GM10248 (cell line): Measurements from ENCODE around the gene WDR88.

Experiments used
- CTCF ChIA-PET: fragments of 300-600 bp; sonication (Branson Sonifier 250); formaldehyde crosslinking; extraction: SDS; loops from one replicate; lab custom pipeline; 2021; ENCODE audit warnings: antibody characterized with exemption; lab: Yijun Ruan, JAX
- POLR2A ChIA-PET: fragments of 350-650 bp; sonication (Branson Sonifier 250); formaldehyde crosslinking; extraction: SDS; loops from one replicate; lab custom pipeline; 2020; ENCODE audit warnings: antibody characterized with exemption; lab: Yijun Ruan, JAX
- DNase-seq: peaks from one replicate; pipeline ENCODE4 v3.0.0; 2012; ENCODE audit errors: extremely low spot score
- TF ChIP-seq, protein P1 (sequence below): IDR thresholded peaks from 2 replicates; pipeline ENCODE4 v1.5.1; 2012; ENCODE audit warnings: mild to moderate bottlenecking, low read depth; ENCODE audit errors: extremely low read depth, missing control alignments, control extremely low read depth

Gene WDR88

DNA sequence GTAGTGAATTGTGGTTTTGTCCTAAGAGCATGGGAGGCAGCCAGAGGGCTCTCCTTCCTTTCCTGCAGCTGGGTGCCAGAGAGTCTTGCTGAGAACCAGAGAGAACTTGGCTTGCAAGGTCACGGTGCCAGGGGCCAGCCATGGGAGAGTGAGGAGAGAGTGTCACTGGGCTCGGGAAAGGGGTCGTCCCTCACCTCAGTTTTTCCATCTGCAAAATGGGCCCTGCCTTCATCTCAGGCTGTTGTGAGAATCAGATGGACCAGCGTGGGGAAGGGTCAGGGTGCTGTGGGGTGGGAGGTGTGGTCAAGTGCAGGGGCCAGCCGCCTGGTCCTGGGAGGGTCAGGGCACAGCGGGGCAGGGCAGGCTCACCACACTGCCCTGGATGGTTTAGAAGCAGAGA lies 69.6 kb downstream of the WDR88 start:
- CTCF ChIA-PET, result interaction anchor here (1.4 kb wide), 1 partner anchor 17 kb away, joined by 4 read pairs; no protein-coding TSS in a partner anchor
- DNase-seq, result no peak
- TF ChIP-seq, protein P1, sequence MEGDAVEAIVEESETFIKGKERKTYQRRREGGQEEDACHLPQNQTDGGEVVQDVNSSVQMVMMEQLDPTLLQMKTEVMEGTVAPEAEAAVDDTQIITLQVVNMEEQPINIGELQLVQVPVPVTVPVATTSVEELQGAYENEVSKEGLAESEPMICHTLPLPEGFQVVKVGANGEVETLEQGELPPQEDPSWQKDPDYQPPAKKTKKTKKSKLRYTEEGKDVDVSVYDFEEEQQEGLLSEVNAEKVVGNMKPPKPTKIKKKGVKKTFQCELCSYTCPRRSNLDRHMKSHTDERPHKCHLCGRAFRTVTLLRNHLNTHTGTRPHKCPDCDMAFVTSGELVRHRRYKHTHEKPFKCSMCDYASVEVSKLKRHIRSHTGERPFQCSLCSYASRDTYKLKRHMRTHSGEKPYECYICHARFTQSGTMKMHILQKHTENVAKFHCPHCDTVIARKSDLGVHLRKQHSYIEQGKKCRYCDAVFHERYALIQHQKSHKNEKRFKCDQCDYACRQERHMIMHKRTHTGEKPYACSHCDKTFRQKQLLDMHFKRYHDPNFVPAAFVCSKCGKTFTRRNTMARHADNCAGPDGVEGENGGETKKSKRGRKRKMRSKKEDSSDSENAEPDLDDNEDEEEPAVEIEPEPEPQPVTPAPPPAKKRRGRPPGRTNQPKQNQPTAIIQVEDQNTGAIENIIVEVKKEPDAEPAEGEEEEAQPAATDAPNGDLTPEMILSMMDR, result no peak
- POLR2A ChIA-PET, result no interaction called here

DNA sequence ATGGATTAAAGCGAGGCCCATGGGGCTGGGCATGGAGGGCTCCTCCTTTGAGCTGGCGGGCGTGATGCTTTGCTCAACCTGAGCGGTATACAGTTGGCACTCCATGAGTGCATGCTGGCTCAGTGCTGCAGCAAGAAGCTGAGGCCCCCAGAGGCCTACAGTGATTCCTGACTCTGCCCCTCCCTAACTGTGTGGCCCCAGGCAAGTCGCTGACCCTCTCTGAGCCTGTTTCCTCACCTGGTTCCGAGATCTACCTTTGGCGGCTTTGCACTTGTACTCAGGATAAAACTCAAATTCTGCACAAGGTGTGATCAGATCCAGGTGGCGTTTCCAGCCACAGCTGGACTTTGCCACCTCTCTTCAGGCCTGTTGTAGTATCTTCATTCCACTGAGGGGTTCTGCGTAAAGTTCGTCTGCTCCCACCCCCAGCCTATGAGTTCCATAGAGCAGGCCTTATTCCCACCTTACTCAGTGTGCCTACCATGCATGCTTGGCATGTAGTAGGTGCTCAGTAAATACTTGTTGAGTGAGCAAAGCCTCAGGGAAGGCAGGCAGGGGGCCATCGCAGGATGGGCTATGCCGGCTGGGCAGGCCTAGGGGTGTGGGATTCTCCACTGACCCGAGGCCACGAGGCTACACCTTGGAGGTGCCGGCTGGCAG lies 70.1 kb downstream of the WDR88 start:
- POLR2A ChIA-PET, result no interaction called here
- TF ChIP-seq, protein P1, result no peak
- DNase-seq, result no peak
- CTCF ChIA-PET, result no interaction called here

DNA sequence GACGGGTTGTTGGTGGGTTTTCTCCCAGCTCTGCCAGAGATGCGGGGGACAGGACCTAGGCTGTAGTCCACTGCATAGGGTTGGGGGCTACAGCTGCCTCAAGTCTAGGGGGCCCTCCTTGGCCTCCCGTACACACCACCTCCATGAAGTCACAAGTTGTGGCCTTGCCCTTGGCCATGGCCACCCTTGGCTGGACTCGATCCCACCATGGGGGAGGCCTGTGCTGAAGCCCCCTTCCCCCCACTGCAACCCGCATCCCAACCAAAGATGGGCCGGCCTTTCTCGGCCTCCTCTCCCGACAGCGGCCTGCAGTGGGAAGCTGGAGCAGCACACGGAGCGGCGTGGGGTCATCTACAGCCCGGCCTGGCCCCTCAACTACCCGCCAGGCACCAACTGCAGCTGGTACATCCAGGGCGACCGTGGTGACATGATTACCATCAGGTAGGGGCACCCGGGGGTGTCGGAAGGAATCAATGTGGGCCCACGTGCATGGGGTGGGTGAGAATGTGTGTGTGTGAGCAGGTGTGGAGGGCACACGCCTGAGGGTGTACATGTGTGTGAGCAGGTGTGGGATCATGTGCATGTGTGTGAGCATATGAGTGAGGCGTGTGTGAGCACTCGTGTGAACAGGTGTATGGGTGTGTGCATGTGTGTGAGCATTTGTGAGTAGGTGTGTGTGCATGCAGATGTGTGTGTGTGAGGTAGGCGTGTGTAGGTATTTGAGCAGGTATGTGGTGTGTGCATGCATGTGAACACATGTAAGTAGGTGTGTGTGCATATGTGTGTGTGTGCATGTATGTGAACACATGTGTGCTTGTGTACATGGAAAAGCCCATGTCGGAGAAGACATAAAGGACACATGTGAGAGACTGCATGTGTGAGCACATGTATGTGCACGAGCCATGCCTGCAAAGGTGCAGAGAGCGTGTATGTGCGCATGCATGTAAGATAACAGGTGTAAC lies 70.9 kb downstream of the WDR88 start:
- TF ChIP-seq, protein P1, result no peak
- CTCF ChIA-PET, result no interaction called here
- POLR2A ChIA-PET, result interaction anchor here (0.6 kb wide), 1 partner anchor 232 kb away, joined by 5 read pairs; no protein-coding TSS in a partner anchor
- DNase-seq, result no peak

GRCh38 chr19:33203529-33203928 lies 71.6 kb downstream of the WDR88 start:
- POLR2A ChIA-PET, result interaction anchor here (0.6 kb wide), 1 partner anchor 232 kb away, joined by 5 read pairs; no protein-coding TSS in a partner anchor
- TF ChIP-seq, protein P1, result no peak
- no peak for DNase-seq
- CTCF ChIA-PET, result no interaction called here

DNA sequence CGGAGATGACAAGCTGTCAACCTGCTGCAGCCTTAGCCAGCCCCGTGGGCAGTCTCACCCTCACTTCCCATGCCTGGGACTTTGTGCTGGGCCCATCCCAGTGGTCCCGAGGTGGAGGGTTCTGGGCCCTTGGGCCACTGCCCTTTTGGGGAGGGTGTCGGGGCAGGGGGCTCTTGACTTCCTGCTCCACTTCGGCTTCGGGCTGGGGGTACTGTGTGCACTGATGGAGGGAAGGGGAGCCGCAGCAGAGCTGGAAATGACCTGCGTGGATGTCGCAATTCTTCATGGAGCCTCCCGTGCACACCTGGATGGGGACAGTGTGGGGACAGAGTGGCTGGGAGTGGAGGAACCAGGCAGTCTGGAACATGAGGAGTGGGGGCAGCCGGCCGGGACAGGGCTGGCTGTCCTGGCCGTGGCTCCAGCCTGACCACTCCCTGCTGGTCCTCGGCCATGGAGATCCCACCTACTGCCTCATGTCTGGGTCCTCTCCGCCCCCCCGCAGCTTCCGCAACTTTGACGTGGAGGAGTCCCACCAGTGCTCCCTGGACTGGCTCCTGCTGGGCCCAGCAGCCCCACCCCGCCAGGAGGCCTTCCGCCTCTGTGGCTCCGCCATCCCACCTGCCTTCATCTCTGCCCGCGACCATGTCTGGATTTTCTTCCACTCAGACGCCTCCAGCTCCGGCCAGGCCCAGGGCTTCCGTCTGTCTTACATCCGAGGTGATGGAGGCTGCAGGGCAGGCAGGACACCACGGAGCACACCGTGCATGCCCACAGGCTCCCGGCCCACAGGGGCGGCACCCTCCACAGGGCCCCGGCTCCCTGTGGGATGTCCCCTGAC lies 72.4 kb downstream of the WDR88 start:
- ChIA-PET POLR2A (no interaction called here), CTCF (no interaction called here)
- TF ChIP-seq, protein P1, result no peak
- no peak for DNase-seq

DNA sequence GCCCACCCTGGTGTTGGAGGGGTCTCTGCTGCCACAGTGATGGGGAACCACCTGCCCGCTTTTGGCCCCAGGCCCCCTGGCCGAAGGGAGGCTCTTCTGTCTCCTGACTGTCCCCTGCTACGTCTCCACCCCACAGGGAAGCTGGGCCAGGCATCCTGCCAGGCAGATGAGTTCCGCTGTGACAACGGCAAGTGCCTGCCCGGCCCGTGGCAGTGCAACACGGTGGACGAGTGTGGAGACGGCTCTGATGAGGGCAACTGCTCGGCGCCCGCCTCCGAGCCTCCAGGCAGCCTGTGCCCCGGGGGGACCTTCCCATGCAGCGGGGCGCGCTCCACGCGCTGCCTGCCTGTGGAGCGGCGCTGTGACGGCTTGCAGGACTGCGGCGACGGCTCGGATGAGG lies 73.2 kb downstream of the WDR88 start:
- DNase-seq, result no peak
- POLR2A ChIA-PET, result no interaction called here

More for the DNA sequence above, 73.2 kb downstream of the WDR88 start:
- CTCF ChIA-PET, result no interaction called here
- TF ChIP-seq, protein P1, result no peak
